Epithelial cell of esophagus (primary cell): Measurements from ENCODE around the gene HOXD1.

Experiments
- DNase-seq: peaks from one replicate; pipeline ENCODE4 v3.0.0; 2010; ENCODE audit warnings: low read depth
- H3K4me3 ChIP-seq: 2 replicates; pipeline ENCODE4 v1.5.1; 2011; ENCODE audit warnings: mild to moderate bottlenecking, low read length, control low read depth
- TF ChIP-seq, protein P1 (sequence below): IDR thresholded peaks from 2 replicates; pipeline ENCODE4 v1.5.1; 2011; ENCODE audit warnings: low read depth, mild to moderate bottlenecking, low read length, control low read depth, inconsistent platforms; ENCODE audit not compliant: insufficient read depth; ENCODE audit errors: missing control alignments

Gene HOXD1

DNA sequence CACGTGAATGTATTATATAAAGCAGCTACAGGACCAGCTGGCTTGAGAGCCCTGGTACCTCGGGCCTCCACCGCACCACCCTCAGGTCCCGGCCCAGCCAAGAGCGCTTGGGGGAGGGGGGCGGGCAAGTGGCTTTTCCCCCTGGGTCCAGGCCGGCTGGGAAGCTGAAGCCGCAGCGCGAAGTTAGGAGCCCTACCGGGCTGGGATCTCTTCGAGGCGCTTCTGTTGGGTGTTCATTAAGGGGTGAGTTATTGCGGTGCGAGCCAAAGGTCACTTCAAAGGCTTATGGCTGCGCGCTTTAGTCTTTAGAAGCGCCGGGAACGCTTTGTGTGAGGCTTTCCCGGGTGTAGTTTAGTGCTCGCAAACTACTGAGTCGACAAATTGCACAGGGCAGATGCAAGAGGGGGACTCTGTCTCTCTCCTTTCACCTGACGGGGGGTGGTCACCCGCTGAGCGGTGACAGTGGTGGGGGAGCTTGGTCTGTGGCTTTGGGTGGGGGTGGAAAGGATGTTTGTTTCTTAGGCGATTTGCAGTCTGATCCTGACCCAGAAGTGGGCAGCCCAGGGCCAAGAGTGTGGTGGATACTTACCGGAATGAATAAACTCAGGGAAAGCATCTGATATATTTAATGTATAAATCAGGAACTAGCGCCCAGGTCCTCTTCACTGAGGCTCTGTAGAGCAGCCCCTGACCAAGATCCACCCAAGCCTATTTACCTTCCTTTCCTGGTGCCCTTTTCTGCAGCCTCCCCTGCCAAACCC, 25.4 kb upstream of the HOXD1 start:
- no peak overlapping the region for H3K4me3 ChIP-seq
- no peak for DNase-seq
- TF ChIP-seq, protein P1, sequence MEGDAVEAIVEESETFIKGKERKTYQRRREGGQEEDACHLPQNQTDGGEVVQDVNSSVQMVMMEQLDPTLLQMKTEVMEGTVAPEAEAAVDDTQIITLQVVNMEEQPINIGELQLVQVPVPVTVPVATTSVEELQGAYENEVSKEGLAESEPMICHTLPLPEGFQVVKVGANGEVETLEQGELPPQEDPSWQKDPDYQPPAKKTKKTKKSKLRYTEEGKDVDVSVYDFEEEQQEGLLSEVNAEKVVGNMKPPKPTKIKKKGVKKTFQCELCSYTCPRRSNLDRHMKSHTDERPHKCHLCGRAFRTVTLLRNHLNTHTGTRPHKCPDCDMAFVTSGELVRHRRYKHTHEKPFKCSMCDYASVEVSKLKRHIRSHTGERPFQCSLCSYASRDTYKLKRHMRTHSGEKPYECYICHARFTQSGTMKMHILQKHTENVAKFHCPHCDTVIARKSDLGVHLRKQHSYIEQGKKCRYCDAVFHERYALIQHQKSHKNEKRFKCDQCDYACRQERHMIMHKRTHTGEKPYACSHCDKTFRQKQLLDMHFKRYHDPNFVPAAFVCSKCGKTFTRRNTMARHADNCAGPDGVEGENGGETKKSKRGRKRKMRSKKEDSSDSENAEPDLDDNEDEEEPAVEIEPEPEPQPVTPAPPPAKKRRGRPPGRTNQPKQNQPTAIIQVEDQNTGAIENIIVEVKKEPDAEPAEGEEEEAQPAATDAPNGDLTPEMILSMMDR: no peak

DNA sequence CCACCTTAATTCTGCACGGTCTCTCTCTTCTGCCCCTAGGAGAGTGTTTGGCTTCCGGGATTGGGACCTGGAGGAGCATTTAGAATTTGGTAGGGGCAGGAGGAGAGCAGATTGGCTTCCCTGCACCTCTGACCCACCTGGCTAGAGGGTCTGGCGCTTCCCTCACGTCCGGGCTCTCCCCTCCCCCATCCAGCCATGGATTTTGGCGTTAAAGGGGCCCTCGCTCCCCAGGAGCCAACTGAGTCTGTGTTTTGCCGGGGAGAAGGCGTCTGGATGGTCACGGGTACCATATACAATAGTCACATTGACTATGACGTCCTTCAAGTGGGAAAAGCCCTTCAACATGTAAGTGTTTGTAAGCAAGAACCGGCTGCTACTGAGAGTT, 24.8 kb upstream of the HOXD1 start:
- H3K4me3 ChIP-seq: no peak overlapping the region
- TF ChIP-seq, protein P1: no peak

DNA sequence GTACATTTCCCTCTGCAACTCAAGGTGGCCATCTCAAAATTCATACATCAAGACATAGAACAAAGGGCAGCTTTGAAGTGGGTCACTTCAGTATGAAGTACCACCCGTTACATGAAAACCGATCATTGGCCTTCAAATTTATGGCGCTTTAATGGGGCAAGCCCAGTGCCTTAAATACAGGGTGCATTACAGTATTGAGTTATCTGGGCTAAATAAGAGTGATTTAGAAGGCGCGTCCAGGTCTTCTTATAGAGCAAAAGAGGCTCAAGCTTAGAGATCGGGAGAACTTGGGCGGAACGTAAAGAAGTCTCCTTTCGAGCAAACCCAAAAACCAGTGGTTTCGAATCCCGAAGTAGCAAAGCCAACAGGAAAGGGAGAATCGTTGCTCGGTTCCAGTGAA, 24.3 kb upstream of the HOXD1 start:
- TF ChIP-seq, protein P1: no peak
- H3K4me3 ChIP-seq: no peak overlapping the region
- DNase-seq: no peak

More for the DNA sequence above, 24.8 kb upstream of the HOXD1 start:
- DNase-seq: no peak

DNA sequence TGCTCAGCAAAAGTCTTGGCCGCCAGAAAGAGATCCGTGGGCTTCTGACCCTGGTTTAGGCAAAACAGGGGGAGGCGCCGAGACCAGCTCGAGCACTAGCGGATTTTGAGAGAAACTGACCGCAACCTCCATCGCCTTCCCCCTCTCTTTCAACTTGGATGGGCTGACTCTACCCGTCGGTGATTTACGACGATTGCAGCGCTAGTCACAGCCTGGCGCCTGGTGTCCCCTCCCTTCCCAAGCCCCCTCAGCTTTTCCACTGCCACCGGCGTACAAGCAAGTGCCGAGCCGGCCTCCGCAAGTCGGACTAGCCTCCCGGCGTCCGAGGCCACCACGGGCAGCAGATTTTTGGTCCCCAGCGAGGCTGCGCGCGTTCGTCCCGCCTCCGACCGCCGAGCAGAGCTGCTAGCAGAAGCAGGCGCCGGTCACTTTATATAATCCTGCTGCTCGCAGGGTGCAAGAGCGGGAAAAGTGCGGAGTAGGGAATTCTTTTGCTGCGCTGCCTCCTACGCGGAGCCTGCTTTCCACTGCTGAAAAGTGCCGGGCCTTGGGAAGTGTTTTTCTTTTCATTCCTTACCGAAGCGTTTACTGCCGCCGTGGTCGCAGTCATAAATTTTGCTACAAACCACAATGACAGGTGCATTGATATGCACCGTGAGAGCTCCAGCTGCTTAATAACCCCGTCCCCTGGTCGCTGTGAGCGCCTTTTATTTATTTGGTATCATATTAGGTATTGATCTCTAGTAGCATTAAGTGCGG, 23.7 kb upstream of the HOXD1 start:
- TF ChIP-seq, protein P1: no peak
- no peak for DNase-seq
- no peak overlapping the region for H3K4me3 ChIP-seq

DNA sequence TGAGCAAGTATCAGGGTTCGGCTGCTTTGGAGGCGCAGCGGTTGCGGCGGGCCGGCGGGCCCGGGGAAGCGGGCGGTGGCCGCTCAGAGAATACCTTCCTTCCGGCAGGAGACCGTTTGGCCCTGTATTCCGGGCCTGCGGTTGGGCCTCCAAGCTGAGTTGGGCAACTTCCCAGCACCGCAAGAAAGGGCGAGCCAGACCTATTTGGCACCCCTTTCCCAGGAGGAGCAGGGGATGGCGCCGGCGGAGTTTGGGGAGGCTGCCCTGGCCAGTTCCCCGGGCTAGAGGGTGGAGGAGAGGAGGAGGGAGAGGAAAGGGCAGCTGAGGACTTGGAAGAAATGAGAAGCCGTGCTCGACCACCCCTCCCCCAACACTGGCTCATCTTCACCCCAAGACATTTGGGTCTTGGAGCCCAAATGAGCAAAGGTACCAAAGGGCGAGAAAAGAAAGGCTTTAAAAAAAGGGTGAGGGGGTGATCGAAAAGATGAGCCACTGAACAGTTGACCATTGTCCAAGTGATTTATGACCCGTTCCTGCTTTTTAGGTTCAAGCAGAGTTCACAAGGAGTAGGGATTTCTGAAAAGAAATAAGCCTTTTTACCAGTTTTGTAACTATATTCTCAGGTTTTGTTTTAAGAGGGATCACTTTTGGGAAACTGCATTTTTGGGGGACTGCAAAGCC, 23.0 kb upstream of the HOXD1 start:
- TF ChIP-seq, protein P1: no peak
- no peak for DNase-seq
- no peak overlapping the region for H3K4me3 ChIP-seq

DNA sequence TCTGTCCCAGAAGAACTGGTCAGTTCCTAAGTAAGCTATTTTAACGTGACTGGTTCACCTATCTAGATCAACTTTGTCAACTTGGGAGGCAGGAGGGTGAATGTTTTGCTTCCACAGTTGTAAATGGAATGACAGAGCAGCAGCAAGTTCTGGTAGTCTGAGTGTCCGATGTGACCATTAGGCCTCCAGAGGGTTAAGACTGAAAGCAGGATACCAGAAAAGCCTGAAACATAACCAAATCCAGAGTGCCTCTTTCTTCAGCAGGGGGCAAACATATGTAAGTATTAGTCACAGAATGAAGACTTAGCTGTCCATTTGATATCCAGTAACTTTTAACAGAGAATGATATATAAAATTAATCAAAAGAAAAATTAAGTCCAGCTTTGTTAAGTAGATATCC, 22.2 kb upstream of the HOXD1 start:
- no peak overlapping the region for H3K4me3 ChIP-seq
- TF ChIP-seq, protein P1: no peak
- no peak for DNase-seq
